Stimulated activated CD8-positive, alpha-beta memory T cell treated with anti-CD3 and anti-CD28 coated beads, Interleukin-15, amount 100 ng/mL, for 1 hour (primary cell): ENCODE results near the gene ZBTB17.
"Not testable (repeated sequence)": the region's sequence is repeated elsewhere in the genome, so short reads cannot be mapped to it uniquely, and the experiment has no call there.

Source experiments
- DNase-seq: peaks from one replicate; pipeline ENCODE4 v3.0.0-alpha.2; 2020; ENCODE audit warnings: low read depth

The ZBTB17 gene

DNA sequence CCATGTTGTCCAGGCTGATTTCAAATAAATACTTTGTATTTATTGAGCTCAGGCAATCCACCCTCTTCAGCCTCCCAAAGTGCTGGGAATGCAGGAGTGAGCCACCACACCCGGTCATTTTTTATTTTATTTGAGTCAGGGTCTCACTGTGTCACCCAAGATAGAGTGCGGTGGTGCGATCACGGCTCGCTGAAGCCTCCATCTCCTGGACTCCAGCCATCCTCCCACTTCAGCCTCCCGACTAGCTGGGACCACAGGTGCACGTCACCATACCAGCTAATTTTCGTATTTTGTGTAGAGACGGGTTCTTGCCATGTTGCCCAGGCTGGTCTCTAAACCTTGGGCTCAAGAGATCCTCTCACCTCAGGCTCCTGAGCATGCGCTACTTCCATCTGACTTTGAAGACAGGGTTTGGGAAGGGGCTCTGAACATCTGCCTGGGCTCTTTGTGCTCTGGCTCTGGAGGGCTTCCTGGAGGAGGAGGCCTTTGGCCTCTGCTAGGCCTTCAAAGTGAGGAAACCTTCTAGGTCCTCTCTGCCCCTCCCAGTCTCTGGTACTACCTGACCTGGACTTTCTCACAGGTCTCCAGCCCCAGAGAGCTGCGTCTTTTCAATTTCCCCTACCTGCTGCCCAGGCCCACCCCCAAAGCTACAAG lies 36.2 kb upstream of the ZBTB17 start:
- no peak for DNase-seq

DNA sequence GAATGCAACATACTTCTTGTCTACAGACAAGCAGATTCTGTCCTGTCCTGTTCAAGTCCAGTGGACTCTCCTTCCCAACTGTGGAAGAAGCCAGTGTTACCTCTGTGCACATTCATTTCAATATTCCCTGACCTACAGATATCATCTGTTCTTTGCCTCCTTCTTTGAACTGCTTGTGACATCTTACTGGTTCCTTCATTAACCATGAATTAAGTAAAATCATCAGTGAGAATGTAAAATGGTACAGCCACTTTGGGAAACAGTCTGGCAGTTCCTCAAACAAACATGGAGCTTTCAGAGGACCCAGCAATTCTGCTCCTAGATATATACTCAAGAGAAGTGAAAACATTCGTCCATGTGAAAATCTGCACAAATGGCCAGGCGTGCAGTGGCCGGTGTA lies 34.9 kb upstream of the ZBTB17 start:
- no peak for DNase-seq

DNA sequence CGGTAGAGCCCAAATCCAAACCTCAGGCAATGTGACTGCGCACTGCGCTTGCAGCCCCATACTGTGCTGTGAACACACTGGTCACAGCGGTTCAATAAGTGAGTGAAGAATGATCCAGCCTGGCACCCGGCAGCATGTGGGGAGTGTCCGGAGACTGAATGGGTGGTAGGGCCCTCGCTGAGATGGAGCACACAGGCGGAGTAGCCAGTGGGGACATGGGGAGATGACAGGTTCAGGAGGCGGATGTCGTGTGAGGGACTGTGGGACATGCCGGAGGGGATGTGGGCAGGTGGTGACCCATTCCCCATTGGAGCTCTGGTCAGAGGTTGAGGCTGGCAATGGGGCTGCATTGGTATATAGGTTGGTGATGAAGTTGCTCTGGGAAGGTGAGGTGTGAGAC lies 33.8 kb upstream of the ZBTB17 start:
- DNase-seq: no peak

DNA sequence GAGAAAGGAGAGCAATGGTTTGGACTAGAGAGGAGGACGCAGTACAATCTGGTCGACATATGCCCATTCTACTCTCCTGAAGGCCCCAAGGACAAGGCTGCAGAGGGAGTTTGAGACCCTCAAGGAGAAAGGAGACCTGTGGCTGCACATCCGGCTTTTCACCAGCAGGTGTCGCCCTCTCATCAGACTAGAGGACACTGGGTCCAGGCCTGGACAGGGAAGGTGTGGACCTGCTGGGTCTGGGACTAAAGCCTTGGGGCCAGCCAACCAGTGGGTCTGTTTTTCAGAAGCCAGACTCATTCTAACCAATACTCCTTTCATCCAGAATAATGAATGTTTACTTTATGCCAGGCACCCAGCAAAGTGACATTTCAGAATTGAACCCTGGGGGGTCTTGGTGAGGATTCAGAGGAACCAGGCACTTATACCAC lies 33.1 kb upstream of the ZBTB17 start:
- peak; percentile 60 for DNase-seq

DNA sequence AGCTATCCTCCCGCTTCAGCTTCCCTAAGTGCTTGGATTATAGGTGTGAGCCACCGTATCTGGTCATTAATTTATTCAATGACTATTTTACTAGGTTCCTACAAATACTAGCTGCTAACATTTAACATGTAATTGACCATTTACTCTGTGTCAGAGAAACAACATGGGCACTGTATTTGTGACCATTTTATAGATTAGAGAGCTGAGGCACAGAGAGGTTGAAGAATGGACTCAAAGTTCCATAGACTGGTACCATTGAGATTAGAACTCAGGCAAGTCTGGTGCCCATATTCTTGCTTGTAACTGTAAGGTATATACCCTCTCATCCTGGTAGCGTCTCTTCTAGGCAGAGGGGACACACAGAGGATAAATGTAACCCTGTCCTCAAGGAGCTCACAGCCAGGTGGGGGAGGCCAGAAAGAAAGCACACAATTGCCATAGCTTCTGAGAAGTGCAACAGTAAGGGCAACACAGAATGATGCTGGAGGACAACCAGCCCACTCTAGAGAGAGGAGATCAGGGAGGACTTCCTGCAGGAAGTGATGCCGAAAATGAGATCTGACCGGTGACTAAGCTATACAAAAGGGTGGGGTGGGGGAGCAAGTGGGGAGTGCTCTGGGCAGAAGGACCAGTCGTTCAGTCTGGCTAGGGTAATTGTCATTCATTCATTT lies 31.9 kb upstream of the ZBTB17 start:
- no peak for DNase-seq

DNA sequence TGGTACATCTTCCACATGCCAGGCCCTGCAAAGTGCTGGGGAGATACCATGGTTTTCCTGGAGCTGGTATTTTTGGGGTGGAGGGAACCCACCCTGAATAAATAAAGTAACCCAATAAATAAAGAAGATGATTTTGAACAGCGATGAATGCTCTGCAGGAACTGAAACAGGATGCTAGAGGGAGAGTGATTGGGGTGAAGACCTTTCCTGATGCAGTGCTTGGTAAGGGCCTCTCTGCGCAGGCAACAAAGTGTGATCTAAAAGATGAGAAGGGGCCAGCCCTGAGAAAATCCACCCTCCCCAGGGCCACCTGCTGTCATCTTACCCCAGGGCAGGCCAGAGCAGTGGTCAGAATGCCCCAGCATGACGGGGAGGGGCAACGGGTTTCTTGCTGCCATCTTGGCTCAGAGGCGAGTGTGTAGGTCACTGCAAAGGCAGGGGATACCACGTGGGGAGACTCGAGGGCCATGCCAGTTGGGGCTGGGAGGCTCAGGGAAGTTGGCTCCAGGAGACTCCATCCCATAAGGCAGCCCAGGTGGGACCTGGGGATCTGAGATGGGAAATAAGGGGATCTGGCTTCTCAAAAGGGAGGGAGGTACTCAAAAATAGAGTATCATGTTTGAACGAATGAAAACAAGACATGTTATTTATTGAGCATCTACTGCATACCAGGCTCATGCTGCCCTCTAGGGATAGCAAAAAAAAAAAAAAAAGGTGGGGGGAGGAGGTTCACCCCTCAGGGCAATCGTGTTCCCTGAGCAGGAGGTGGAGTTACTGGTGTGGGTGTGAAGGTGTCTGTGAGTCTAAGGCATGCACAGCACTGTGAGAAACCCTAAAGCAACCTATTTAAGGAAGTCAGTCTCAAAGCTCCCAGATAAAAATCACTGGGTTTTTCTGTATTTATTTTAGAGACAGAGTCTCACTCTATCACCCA lies 30.9 kb upstream of the ZBTB17 start:
- no peak for DNase-seq

DNA sequence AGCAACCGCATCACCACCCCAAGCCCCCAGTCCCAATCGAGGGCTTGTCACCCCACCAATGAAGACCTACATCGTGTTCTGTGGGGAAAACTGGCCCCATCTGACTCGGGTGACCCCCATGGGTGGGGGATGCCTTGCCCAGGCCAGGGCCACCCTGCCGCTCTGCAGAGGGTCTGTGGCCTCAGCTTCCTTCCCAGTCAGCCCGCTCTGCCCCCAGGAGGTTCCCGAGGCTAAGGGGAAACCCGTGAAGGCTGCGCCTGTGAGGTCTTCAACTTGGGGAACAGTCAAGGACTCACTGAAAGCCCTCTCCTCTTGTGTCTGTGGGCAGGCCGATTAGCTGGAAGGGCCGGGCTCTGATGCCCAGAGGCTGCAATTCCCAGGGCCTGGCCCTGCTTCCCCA lies 30.1 kb upstream of the ZBTB17 start:
- no peak for DNase-seq

DNA sequence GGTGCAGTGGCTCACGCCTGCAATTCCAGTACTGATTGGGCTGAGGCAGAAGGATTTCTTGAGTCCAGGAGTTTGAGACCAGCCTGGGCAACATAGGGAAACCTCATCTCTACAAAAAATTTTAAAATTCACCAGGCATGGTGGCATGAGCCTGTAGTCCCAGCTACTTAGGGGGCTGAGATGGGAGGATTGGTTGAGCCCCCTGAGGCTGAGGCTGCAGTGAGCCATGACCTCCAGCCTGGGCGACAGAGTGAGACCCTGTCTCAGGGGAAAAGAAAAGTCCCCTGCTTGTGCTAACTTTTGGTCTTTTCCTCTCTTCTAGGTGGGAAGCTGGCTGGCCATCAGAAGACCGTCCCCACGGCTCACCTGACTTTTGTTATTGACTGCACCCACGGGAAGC lies 29.7 kb upstream of the ZBTB17 start:
- DNase-seq: no peak

DNA sequence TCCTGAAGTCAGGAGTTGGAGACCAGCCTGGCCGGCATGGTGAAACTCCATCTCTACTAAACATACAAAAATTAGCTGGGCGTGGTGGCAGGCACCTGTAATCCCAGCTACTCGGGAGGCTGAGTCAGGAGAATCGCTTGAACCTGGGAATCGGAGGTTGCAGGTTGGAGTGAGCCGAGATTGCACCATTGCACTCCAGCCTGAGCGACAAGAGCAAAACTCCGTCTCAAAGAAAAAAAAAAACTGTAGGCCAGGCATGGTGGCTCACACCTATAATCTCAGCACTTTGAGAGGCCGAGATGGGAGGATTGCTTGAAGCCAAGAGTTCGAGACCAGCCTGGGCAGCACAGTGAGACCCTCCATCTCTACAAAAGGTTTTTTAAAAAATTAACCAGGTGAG lies 25.4 kb upstream of the ZBTB17 start:
- not testable (repeated sequence) for DNase-seq

DNA sequence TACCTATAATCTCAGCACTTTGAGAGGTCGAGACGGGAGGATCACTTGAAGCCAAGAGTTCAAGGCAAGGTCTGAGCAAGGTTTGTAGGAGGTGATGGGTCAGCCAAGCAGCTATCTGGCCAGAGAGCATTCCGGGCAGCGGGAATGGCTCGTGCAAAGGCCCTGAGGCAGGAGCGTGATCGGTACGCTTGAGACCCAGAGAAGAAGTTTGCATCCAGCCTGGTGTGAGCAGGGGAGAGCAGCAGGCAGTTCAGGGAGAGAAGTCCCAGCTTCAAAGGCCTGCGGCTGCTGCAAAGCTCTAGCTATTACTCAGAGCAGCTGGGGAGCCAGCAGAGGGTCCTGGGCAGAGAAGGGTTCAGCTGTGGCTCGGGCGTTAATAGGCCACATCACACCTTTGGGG lies 23.0 kb upstream of the ZBTB17 start:
- no peak for DNase-seq

DNA sequence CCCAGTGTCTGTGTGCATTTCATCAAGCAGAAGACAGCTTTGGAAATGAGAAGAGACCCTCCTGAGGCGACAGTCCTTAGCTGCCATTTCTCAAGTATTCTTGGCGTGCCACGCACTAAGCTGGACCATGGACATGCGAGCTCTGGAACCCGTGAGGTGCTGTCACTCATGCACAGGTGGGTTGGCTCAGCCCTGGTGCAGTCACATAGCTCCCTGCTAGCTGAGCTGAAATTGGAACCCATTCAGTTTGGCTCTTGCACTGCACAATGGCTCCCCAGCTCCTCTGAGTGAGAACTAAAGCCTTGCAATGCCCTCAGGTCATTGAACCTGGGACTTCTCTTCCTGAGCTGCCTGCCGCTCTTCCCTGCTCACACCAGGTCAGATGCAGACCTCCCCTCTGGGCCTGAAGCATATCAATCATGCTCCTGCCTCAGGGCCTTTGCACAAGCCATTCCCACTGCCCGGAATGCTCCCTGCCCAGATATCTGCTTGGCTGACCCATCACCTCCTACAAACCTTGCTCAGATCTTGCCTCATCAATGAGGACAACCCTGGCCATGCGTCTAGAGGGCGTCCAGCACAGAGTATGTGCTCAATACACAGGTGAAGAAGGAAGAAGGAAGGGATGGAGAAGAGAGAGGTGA lies 21.9 kb upstream of the ZBTB17 start:
- DNase-seq: no peak

DNA sequence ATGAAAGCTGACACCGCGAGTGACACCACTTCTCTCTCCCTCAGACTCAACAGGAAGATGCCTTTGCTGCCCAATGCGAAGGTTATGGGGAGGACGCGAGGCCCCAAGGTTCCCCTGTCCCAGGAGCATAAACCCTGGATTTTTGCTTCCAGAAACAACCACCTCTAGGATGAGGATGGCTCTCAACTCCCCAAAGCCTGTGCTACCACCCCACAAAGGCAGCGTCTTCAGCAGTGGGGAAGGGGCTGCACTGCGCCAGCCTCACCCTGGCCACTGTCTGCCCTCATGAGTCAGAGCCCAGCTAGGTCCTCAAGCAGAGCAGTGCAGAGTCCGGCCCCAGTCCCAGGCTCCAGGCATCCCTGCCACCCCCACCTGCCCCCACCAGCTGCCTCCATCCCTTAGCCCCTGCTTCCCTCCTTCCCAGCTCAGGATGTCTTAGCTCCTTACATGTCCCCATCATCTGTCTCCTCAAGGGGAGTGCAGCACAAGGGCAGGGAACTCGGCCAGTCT lies 21.2 kb upstream of the ZBTB17 start:
- no peak for DNase-seq

DNA sequence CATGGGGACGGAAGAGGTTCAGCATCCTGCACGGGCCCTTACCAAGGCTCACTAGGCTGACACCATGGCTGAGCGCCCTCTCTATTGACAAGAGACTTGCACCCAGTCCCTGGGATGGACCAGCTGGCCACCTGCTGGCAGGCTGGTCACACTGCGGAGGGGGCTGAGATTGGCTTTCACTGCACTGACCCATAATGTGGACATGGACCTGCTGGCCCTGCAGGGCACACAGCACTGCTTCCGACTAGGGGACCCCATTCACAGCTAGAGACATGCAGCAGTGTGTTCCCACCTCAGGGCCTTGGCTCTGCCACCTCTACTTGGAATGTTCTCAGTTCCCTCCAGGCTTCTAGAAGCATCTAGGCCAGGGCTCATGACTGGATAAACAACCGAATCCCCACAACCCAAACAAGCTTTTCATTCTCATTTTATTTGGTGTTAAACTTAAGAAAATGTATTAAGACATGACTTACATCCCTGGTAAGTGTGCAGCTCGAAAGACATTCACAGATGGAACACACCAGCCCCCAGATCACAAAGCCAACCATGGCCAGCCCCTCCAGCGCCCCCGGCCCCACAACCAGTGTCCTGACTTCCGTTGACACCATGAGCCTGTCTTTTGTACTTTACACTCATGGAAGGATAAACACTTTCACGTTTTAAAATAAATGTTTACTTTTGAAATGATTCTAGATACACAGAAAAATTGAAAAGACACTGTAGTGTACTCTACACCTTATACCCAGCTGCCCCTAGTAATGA lies 18.9 kb upstream of the ZBTB17 start:
- DNase-seq: peak; percentile 20

DNA sequence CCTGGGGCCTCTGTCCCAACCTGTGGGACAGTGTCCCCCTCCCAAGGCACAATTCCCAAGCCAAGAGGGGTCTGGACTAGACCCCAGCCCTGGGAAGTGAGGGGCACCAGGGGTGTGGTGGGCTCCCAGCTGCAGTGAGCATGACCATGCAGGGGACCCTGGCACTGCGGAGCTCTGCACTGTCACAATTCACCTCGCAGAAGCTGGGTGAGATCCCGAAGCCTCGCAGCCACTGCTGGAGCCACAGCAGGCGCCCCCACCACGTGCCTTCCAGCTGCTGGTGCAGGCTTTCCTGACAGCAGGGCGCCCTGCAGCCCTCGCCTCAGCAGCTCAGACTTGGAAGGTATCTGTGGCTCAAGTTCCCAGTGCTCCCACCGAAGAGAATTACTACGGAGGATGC lies 18.2 kb upstream of the ZBTB17 start:
- no peak for DNase-seq

DNA sequence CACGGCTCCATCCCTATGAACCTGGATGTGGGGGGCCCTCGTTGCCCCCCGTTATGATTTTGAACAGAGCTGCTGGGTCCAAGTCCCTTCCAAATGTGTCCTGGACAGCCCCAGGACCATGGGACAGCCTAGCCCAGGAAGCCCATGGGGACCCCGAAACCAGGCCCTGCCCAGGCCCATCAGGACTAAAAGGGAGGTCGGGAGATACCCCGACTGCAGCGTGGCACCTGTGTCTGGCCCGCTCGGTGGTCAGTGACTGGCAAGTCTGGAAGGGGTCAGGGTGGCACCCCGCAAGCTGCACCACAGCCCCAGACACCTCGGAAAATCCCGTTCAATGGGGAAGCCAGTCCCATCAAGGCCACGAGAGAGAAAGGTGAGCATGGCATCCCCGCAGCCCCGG lies 17.8 kb upstream of the ZBTB17 start:
- DNase-seq: no peak

DNA sequence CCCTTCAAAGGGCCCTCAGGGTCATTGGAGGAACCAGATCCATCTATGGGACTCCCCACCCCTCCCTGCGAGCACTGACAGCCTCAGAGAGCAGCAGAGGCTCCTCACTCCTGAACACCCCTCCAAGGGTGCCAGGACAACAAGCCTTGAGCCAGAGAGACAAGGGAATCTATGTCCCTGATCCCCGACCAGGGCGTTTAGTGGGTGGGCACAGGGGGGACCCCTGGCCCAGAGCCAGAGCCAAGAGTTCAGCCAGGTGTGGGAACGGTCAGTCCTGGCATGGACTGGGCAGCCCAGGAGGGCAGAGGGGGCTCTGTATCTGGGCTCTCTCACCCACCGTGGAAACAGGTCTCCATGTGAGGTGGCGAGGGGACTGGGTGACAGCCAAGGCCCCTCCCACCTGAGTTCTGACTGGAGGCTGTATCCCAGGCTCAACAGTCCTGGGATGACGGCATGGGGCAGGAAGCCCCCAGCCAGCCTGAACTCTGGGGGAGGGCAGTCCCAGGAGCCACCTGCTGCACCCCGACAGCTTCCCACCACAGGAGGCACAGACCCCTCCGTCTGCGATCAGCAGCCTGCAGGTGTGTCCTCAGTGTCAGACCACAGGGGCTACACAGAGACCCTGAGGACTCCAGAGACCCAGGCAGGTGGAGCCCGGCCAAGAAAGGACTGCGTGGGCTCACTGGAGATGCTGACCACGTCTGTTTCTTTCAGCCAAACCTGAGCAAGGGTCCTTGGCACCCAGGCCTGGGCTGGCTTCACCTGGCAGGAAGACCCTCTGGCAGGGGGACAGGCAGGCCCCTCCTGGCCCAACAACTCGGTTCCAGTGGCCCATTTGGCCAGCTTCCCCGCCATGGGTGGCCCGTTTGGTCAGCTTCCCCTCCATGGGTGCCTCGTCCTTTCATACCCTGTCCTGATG lies 16.9 kb upstream of the ZBTB17 start:
- no peak for DNase-seq

DNA sequence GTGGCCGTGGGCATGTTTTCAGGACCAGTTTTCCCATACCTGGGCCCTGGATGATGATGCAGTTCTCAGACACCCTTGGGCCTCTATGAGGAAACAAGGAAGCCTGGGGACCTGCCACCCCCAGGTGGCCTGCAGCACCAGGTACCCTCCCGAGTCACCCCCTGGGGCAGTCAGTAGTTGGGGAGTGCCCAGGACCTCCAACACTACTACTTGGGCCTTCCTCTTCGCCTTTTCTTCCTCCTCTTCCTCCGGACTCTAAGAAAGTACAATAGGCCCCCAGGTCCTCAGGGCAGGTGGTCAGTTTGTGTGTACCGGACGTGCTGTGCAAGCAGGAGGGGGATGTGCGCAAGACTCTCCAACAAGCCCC lies 16.3 kb upstream of the ZBTB17 start:
- DNase-seq: no peak

DNA sequence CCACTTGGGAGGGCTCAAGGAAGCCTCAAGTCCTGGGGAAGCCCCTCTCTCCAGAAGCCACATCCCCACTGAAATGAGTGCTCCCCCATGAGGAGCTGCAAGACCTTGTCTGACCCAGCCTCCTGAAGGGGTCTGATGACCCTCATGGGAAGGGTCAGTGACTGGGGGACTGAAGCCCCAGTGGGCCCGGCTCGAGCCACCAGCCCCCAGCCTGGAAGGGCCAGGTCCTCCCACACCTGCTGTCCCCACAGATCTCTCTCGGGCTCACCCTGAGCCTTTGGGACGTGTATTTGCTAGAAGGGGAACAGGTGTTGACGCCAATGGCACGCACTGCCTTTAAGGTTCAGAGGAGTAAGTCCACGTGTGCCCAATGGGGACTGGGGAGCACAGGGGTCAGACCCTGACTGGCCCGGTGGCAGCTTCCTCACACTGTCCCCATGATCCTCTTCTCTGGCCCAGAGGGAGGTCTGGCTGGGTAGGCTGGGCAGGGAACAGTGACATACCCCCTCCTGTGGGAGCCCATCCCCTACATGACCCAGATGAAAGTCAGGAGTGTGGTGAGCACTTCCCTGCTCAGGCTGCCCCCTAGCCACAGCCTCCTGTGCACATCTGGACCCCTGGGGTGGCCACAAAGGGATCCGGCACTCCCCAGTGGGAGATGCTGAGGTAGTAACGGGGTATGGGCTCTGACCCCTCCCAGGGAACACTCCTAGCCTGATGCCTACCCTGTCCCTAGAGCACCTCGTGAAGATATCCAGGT lies 15.7 kb upstream of the ZBTB17 start:
- no peak for DNase-seq

DNA sequence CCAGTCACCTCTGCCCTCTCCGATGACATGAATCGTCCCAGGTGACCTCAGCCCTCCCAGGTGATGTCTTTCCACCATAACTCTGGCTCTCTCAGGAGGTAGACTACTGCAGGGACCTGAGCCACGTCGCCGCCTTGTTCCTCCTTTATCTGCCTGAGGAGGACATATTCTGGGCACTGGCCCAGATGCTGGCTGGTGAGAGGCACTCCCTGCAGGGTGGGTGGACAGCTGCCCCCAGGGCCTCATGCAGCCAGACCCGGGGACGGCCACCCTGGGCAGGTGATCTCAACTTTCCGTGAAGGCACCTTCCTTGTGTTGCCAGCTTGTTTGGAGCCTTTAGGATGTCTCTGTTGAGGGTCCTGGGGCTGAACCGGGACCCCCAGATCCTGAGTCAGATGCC lies 13.9 kb upstream of the ZBTB17 start:
- no peak for DNase-seq
